ENCODE results near the gene EXOC6B. TPM values are rescaled to one million over a fixed set of nuclear protein-coding genes. Genes with fewer than 3 reads are reported as not detected.

EXOC6B gene
- total and polyA plus RNA-seq, 10 of the 15 experiments (the other 5 are each of a cell fraction or from before 2014, with no cell fraction given): 0.23 to 2.2 (median 1.2) TPM

GRCh38 chr2:72207334-72207733 is 618.5 kb downstream of the EXOC6B start:
- in situ Hi-C loops (cut with MboI): no loop called here
- TF ChIP-seq KLF5 (IDR thresholded peaks at IDR 0.05; ENCODE audit: partially characterized antibody) (no peak), ETV6 (conservative IDR thresholded peaks at IDR 0.05 in 1 of 2, IDR thresholded peaks at IDR 0.05 in 1 of 2; ENCODE audit: borderline replicate concordance in 1 of 2, low read depth in 1 of 2) (no peak), IRF5 (IDR thresholded peaks at IDR 0.05; ENCODE audit: borderline replicate concordance) (no peak), SUPT20H (IDR thresholded peaks at IDR 0.05; ENCODE audit: borderline replicate concordance, control insufficient read depth, low read depth, low read length) (no peak), RB1 (IDR thresholded peaks at IDR 0.05; ENCODE audit: borderline replicate concordance) (no peak), TCF7 (IDR thresholded peaks at IDR 0.05; ENCODE audit: borderline replicate concordance) (no peak), SIN3A (IDR thresholded peaks at IDR 0.05; ENCODE audit: low read depth, low read length) (no peak), ZNF274 (IDR thresholded peaks at IDR 0.05; ENCODE audit: insufficient read depth, insufficient read length) (no peak), ESRRA (IDR thresholded peaks at IDR 0.05; ENCODE audit: low read length) (no peak), PRDM15 (CRISPR knock-in tag; IDR thresholded peaks at IDR 0.05) (no peak), FOXK2 (IDR thresholded peaks at IDR 0.05) (no peak), SP1 (IDR thresholded peaks at IDR 0.05; ENCODE audit: low read depth, low read length) (no peak)
- Histone ChIP-seq H2AFZ (ENCODE audit: control insufficient read depth, low read depth, low read length) (no peak overlapping the region), H3K4me1 (ENCODE audit: control insufficient read depth, insufficient read depth, low read length) (no peaks in the 10 kb centered on the region), H3K4me3 (no peak overlapping the region), H3K27me3 (replicated peaks in 1 of 2; ENCODE audit: control insufficient read depth in 2 of 2, insufficient read depth in 2 of 2, low read length in 1 of 2) (no peaks in the 10 kb centered on the region), H4K20me1 (ENCODE audit: control insufficient read depth, insufficient read depth) (no peaks in the 10 kb centered on the region), H3K79me2 (ENCODE audit: control insufficient read depth, insufficient read depth, low read length) (no peaks in the 10 kb centered on the region), H3K9ac (ENCODE audit: control insufficient read depth, insufficient read depth, low read length) (no peak overlapping the region), H3K9me3 (replicated peaks; ENCODE audit: control insufficient read depth, insufficient read depth, low read length) (no peaks in the 10 kb centered on the region), H3K36me3 (ENCODE audit: control insufficient read depth in 2 of 2, insufficient read depth in 2 of 2, low read length in 1 of 2) (no peaks in the 10 kb centered on the region), H3K4me2 (ENCODE audit: control insufficient read depth, insufficient read depth) (no peak overlapping the region), H3K27ac (ENCODE audit: control insufficient read depth, insufficient read depth) (no peak overlapping the region)
- POLR2A ChIA-PET: no interaction called here
- RAD21 ChIA-PET (ENCODE audit: unreplicated experiment): no interaction called here
- FAIRE-seq (no peak), ATAC-seq (no peak), DNase-seq (ENCODE audit: low read depth, low spot score) (no peak)
- intact Hi-C loops (cut with micrococcal nuclease; ENCODE audit: unreplicated experiment): no loop called here
- BruUV-seq (replicated peaks): no TSS peak
- 45% methylated on average over 2 of the region's 2 CpGs for WGBS (ENCODE audit: insufficient coverage, insufficient replicate concordance, low lambda C conversion rate, missing lambda C conversion rate)
- SMC1A ChIA-PET (ENCODE audit: uncharacterized antibody, unreplicated experiment): no interaction called here
- CTCF ChIA-PET: no interaction called here

Measured in GM12878 (cell line).